Measurements from ENCODE around the gene USP12.

GRCh38 chr13:27189192-27189591 lies 17.6 kb upstream of the USP12 start:
- TF ChIP-seq CTCF (IDR thresholded peaks at IDR 0.05 in 8 of 11, conservative IDR thresholded peaks at IDR 0.05 in 3 of 11) (no peak), POLR2A (IDR thresholded peaks at IDR 0.05) (no peak), POLR2AphosphoS5 (IDR thresholded peaks at IDR 0.05) (no peak)
